Peyer's patch (tissue), 4 donors: ENCODE measurements around the gene PDE4B.

Experiments used
- CTCF ChIP-seq, 6 experiments: fragments of 450-650 bp in 4 of 6; fragments of 200-600 bp in 2 of 6; sonication (generic) in 1 of 6; IDR thresholded peaks; one replicate each; pipeline ENCODE4 v1.5.1; 2017 to 2019; ENCODE audit warnings: antibody characterized with exemption in 6 of 6, mild to moderate bottlenecking in 3 of 6, moderate library complexity in 1 of 6
- POLR2A ChIP-seq, 2 donors: fragments of 450-650 bp; IDR thresholded peaks; one replicate each; pipeline ENCODE4 v1.5.1; 2017; ENCODE audit warnings: antibody characterized with exemption in 2 of 2, mild to moderate bottlenecking in 2 of 2, moderate library complexity in 2 of 2

- TF ChIP-seq POLR2A (IDR thresholded peaks at IDR 0.05) (no peak), CTCF (IDR thresholded peaks at IDR 0.05) (no peak)
Observed at GRCh38 chr1:66135161-66135560, 342.5 kb downstream of the PDE4B start.
